Ovary (tissue), 9 donors: ENCODE data around the gene RTN3. TPM values are rescaled to one million over a fixed set of nuclear protein-coding genes. Genes with fewer than 3 reads are reported as not detected.
A peak's percentile ranks its signal among the peaks of the same experiment; 100 is the strongest.
"Not testable (repeated sequence)": the region's sequence is repeated elsewhere in the genome, so short reads cannot be mapped to it uniquely, and the experiment has no call there.

Source experiments
- DNase-seq, 5 donors: peaks; one replicate each; pipeline ENCODE4 v3.0.0-alpha.2; 2019 to 2020
- H3K27ac ChIP-seq, 2 donors: fragments of 200-600 bp; one replicate each; pipeline versions ENCODE4 v1.5.1 to v1.8.0; 2019 to 2022
- H3K27me3 ChIP-seq: fragments of 200-600 bp; one replicate; pipeline ENCODE4 v1.8.0; 2022
- H3K36me3 ChIP-seq: fragments of 200-600 bp; sonication (generic); one replicate; pipeline ENCODE4 v1.5.1; 2019
- H3K4me1 ChIP-seq: one replicate; pipeline ENCODE4 v1.8.1; 2013; ENCODE audit warnings: mild to moderate bottlenecking, moderate library complexity; ENCODE audit not compliant: insufficient read depth
- H3K4me3 ChIP-seq: fragments of 200-600 bp; sonication (generic); one replicate; pipeline ENCODE4 v1.5.1; 2017
- H3K9me3 ChIP-seq, 2 donors: fragments of 200-600 bp in 1 of 2; sonication (generic) in 1 of 2; one replicate each; pipeline versions ENCODE4 v1.5.1 to v1.8.1; 2013 to 2019; ENCODE audit warnings: mild to moderate bottlenecking in 1 of 2, moderate library complexity in 1 of 2
- CTCF ChIP-seq, 3 donors: fragments of 450-650 bp in 2 of 3; fragments of 200-600 bp in 1 of 3; IDR thresholded peaks; one replicate each; pipeline versions ENCODE4 v1.5.1 to v1.8.0; 2016 to 2022; ENCODE audit warnings: antibody characterized with exemption in 3 of 3, mild to moderate bottlenecking in 1 of 3
- EP300 ChIP-seq: sonication (generic); formaldehyde crosslinking; IDR thresholded peaks from one replicate; pipeline ENCODE4 v1.6.1; 2017; ENCODE audit warnings: antibody characterized with exemption
- POLR2A ChIP-seq: fragments of 450-650 bp; IDR thresholded peaks from one replicate; pipeline ENCODE4 v1.6.1; 2017; ENCODE audit warnings: antibody characterized with exemption, mild to moderate bottlenecking, moderate library complexity
- WGBS, 3 donors: extraction: QIAGEN DNeasy Blood & Tissue Kit in 1 of 3; methylation state at CpG; one replicate each; pipeline versions ENCODE4 v1.1.5 to v1.1.7; 2013 to 2017; 5-methylcytosine and 5-hydroxymethylcytosine counted together
- intact Hi-C, 4 donors: fragments of 100-400 bp; cut with DNase I; formaldehyde crosslinking; loops; one replicate each; pipeline versions ENCODE4 v1.11.0 to v1.15.1; 2022 to 2023
- polyA plus RNA-seq, 2 donors: library from polyadenylated mRNA; stranded (reverse); fragments of 200-250 nt in 1 of 2; fragments of 350-450 nt in 1 of 2; fragmentation: Illumina TruSeq in 1 of 2; extraction: RNeasy Lipid Tissue Mini Kit (QIAGEN cat#74804) in 1 of 2; gene quantifications; one replicate each; pipeline ENCODE4 v1.2.3, GENCODE V29; 2013 to 2014
- total RNA-seq, 7 donors: library from RNA; depleted of rRNA in 2 of 7; stranded (reverse); fragments of >200 nt in 2 of 7; fragmentation: NEBNext Ultra II Directional in 3 of 7; extraction: Animal tissue kit (Norgen Biotek cat#: 25700) in 3 of 7; gene quantifications; one replicate each; pipeline versions ENCODE4 v1.1.0 to v1.2.4, GENCODE V29; 2016 to 2023
- donor health status: DM: no; HTN: no; CAD: no; lungs with moderate emphysema.
- donor health status: DM: no; HTN: no; CAD: no.
- donor health status: Bipolar disorder and iron deficiency.
- donor health status: DM: yes; HTN: yes; CAD: no.
- donor health status: DM: no; HTN: no; CAD: no.
- donor health status: DM: yes; HTN: yes; CAD: no.

The RTN3 gene
- total and polyA plus RNA-seq, 9 donors = 49.5 to 142 (median 64.1) TPM

- DNase-seq = no peak
- H3K27ac ChIP-seq = peak overlapping the region in 1 of 2 donors; percentile 0
- H3K4me1 ChIP-seq = no peaks in the 10 kb centered on the region
- WGBS, 3 donors = 75 to 79% (median 77%) methylated on average over 8 of the region's 8 CpGs
- no peaks in the 10 kb centered on the region for H3K9me3 ChIP-seq
- intact Hi-C loops = loop anchor here in 1 of 4 donors (10.0 kb wide), 1 partner anchor 81 kb away; the partner anchor contains the start of gene ZFTA
- no peak for TF ChIP-seq CTCF (IDR thresholded peaks at IDR 0.05)
- no peak for TF ChIP-seq POLR2A
- no peak for TF ChIP-seq EP300
- H3K27me3 ChIP-seq = no peaks in the 10 kb centered on the region
- H3K4me3 ChIP-seq = peak overlapping the region; percentile 97
- H3K36me3 ChIP-seq = no peaks in the 10 kb centered on the region
Observed at GRCh38 chr11:63683133-63683991, 2.1 kb downstream of the RTN3 start.

GRCh38 chr11:63685158-63685721 is 3.9 kb downstream of the RTN3 start:
- H3K27ac ChIP-seq, H3K4me3 ChIP-seq, H3K9me3 ChIP-seq, DNase-seq, H3K4me1 ChIP-seq, H3K27me3 ChIP-seq, H3K36me3 ChIP-seq: not testable (repeated sequence)
- WGBS, 3 donors = 87 to 95% (median 94%) methylated on average over 7 of the region's 7 CpGs
- intact Hi-C loops = loop anchor here in 1 of 4 donors (10.0 kb wide), 1 partner anchor 80 kb away; the partner anchor contains the start of gene ZFTA

GRCh38 chr11:63686926-63687325 is 5.6 kb downstream of the RTN3 start:
- TF ChIP-seq EP300 (no peak), CTCF (IDR thresholded peaks at IDR 0.05) (no peak), POLR2A (no peak)
- H3K4me1 ChIP-seq = no peaks in the 10 kb centered on the region
- whole genome bisulfite sequencing, 3 donors = 36 to 56% (median 49%) methylated on average over 2 of the region's 2 CpGs
- H3K27ac ChIP-seq = no peak overlapping the region
- no peaks in the 10 kb centered on the region for H3K27me3 ChIP-seq
- H3K4me3 ChIP-seq = no peak overlapping the region
- no peaks in the 10 kb centered on the region for H3K9me3 ChIP-seq
- DNase-seq = no peak
- no peaks in the 10 kb centered on the region for H3K36me3 ChIP-seq
- intact Hi-C loops = loop anchor here in 1 of 4 donors (10.0 kb wide), 1 partner anchor 78 kb away; the partner anchor contains the start of gene ZFTA

GRCh38 chr11:63687845-63688244 is 6.5 kb downstream of the RTN3 start:
- WGBS, 3 donors = 90 to 98% (median 92%) methylated on average over 1 of the region's 1 CpG
- TF ChIP-seq CTCF (IDR thresholded peaks at IDR 0.05) = no peak
- TF ChIP-seq EP300 = no peak
- TF ChIP-seq POLR2A = no peak
- intact Hi-C loops = loop anchor here in 1 of 4 donors (10.0 kb wide), 1 partner anchor 77 kb away; the partner anchor contains the start of gene ZFTA
- H3K9me3 ChIP-seq = no peaks in the 10 kb centered on the region
- H3K27me3 ChIP-seq = no peaks in the 10 kb centered on the region
- no peak for DNase-seq
- H3K4me1 ChIP-seq = no peaks in the 10 kb centered on the region
- H3K36me3 ChIP-seq = no peaks in the 10 kb centered on the region
- no peak overlapping the region for H3K4me3 ChIP-seq
- no peak overlapping the region for H3K27ac ChIP-seq
